MM.1S (cell line): ENCODE results near the gene RLBP1.

Experiments used
- DNase-seq: peaks from one replicate; pipeline ENCODE4 v3.0.0-alpha.2; 2015
- H2AFZ ChIP-seq: fragments of 300-600 bp; sonication (generic); 2 replicates; pipeline ENCODE4 v1.6.0; 2016; ENCODE audit warnings: antibody characterized with exemption, low read length
- H3F3A ChIP-seq: fragments of 300-600 bp; sonication (generic); 2 replicates; pipeline ENCODE4 v1.6.1; 2016; ENCODE audit warnings: mild to moderate bottlenecking, antibody characterized with exemption, low read length, moderate library complexity, mixed read lengths; ENCODE audit not compliant: insufficient read depth
- H3K27ac ChIP-seq: fragments of 300-600 bp; sonication (generic); 2 replicates; pipeline ENCODE4 v1.5.1; 2016; ENCODE audit warnings: mild to moderate bottlenecking, low read length
- H3K27me3 ChIP-seq: fragments of 300-600 bp; sonication (generic); replicated peaks from 2 replicates; pipeline ENCODE4 v1.6.0; 2016; ENCODE audit warnings: low read length; ENCODE audit not compliant: insufficient read depth
- H3K36me3 ChIP-seq: fragments of 300-600 bp; sonication (generic); replicated peaks from 2 replicates; pipeline ENCODE4 v1.6.1; 2016; ENCODE audit warnings: mild to moderate bottlenecking, low read length, mixed read lengths; ENCODE audit not compliant: insufficient read depth
- H3K4me1 ChIP-seq: fragments of 300-600 bp; sonication (generic); 2 replicates; pipeline ENCODE4 v1.6.1; 2016; ENCODE audit warnings: low read length, mixed read lengths
- H3K4me2 ChIP-seq: fragments of 300-600 bp; sonication (generic); 2 replicates; pipeline ENCODE4 v1.6.0; 2016; ENCODE audit warnings: low read depth, low read length
- H3K4me3 ChIP-seq: fragments of 300-600 bp; sonication (generic); 2 replicates; pipeline ENCODE4 v1.5.1; 2016; ENCODE audit warnings: low read length, mixed read lengths
- H3K79me2 ChIP-seq: fragments of 300-600 bp; sonication (generic); 2 replicates; pipeline ENCODE4 v1.6.1; 2016; ENCODE audit warnings: mixed run types, low read length, mixed read lengths
- H3K9ac ChIP-seq: fragments of 300-600 bp; sonication (generic); 2 replicates; pipeline ENCODE4 v1.6.1; 2016; ENCODE audit warnings: low read length, mixed read lengths
- H3K9me2 ChIP-seq: fragments of 300-600 bp; sonication (generic); replicated peaks from 2 replicates; pipeline ENCODE4 v1.6.1; 2016; ENCODE audit warnings: mild to moderate bottlenecking, low read length, mixed read lengths; ENCODE audit not compliant: insufficient read depth
- H3K9me3 ChIP-seq: fragments of 300-600 bp; sonication (generic); replicated peaks from 2 replicates; pipeline ENCODE4 v1.6.1; 2016; ENCODE audit warnings: mild to moderate bottlenecking, low read length, mixed read lengths; ENCODE audit not compliant: insufficient read depth
- H4K20me1 ChIP-seq: fragments of 300-600 bp; sonication (generic); 2 replicates; pipeline ENCODE4 v1.6.1; 2016; ENCODE audit warnings: mild to moderate bottlenecking, low read length, moderate library complexity, mixed read lengths; ENCODE audit not compliant: insufficient read depth
- CTCF ChIP-seq: fragments of 300-600 bp; sonication (generic); IDR thresholded peaks from 2 replicates; pipeline ENCODE4 v1.5.1; 2016; ENCODE audit warnings: antibody characterized with exemption, low read length, mixed read lengths
- EZH2 ChIP-seq: fragments of 300-600 bp; sonication (generic); optimal IDR thresholded peaks from 2 replicates; pipeline ENCODE3; 2017; ENCODE audit warnings: low read depth, mild to moderate bottlenecking, antibody characterized with exemption, low read length, mixed read lengths
- EZH2phosphoT487 ChIP-seq: fragments of 300-600 bp; sonication (generic); IDR thresholded peaks from 2 replicates; pipeline ENCODE4 v1.6.1; 2018; ENCODE audit warnings: antibody characterized with exemption, low read length

RLBP1 gene

GRCh38 chr15:89198196-89198595, 23.2 kb downstream of the RLBP1 start:
- Histone ChIP-seq H3K79me2 (no peaks in the 10 kb centered on the region), H3K27me3 (no peaks in the 10 kb centered on the region), H3K9me2 (no peaks in the 10 kb centered on the region), H4K20me1 (no peaks in the 10 kb centered on the region), H3F3A (no peaks in the 10 kb centered on the region), H3K27ac (no peak overlapping the region), H3K4me3 (no peak overlapping the region), H3K4me2 (no peak overlapping the region), H3K36me3 (no peaks in the 10 kb centered on the region; the same call in none of the 2 replicates), H3K9me3 (no peaks in the 10 kb centered on the region), H2AFZ (no peak overlapping the region), H3K4me1 (no peaks in the 10 kb centered on the region), H3K9ac (no peak overlapping the region)
- TF ChIP-seq CTCF (no peak), EZH2phosphoT487 (no peak), EZH2 (no peak)
- DNase-seq = no peak

- no peaks in the 10 kb centered on the region for H3K79me2 ChIP-seq
Measured at GRCh38 chr15:89197503-89197971, 23.8 kb downstream of the RLBP1 start.

GRCh38 chr15:89196994-89197393, 24.4 kb downstream of the RLBP1 start:
- TF ChIP-seq CTCF = no peak
- no peak for TF ChIP-seq EZH2phosphoT487
- no peak for TF ChIP-seq EZH2
- Histone ChIP-seq H3K4me1 (no peaks in the 10 kb centered on the region), H3K4me3 (no peak overlapping the region), H3K79me2 (no peaks in the 10 kb centered on the region), H4K20me1 (no peaks in the 10 kb centered on the region), H3K4me2 (no peak overlapping the region), H2AFZ (no peak overlapping the region), H3K36me3 (peaks cover 3% of the 10 kb centered on the region), H3K9me2 (no peaks in the 10 kb centered on the region), H3K27me3 (no peaks in the 10 kb centered on the region), H3K9ac (no peak overlapping the region), H3K27ac (no peak overlapping the region), H3K9me3 (no peaks in the 10 kb centered on the region), H3F3A (no peaks in the 10 kb centered on the region)
- no peak for DNase-seq

More at GRCh38 chr15:89197503-89197971, 23.8 kb downstream of the RLBP1 start:
- Histone ChIP-seq H3K36me3 (no peaks in the 10 kb centered on the region; the same call in none of the 2 replicates), H2AFZ (no peak overlapping the region), H3K9ac (no peak overlapping the region), H4K20me1 (no peaks in the 10 kb centered on the region), H3K9me2 (no peaks in the 10 kb centered on the region), H3K4me3 (no peak overlapping the region), H3K4me2 (no peak overlapping the region), H3K27ac (no peak overlapping the region), H3K27me3 (no peaks in the 10 kb centered on the region), H3K4me1 (no peaks in the 10 kb centered on the region), H3K9me3 (no peaks in the 10 kb centered on the region), H3F3A (no peaks in the 10 kb centered on the region)
- DNase-seq = no peak
- TF ChIP-seq CTCF (no peak), EZH2phosphoT487 (no peak), EZH2 (no peak)
